NCI-H524 (cell line): ENCODE data around the gene MUC5AC.

Source experiments
- DNase-seq, 2 experiments: peaks; one replicate each; lab custom pipeline; 2025; lab: John Stamatoyannopoulos, UW

The MUC5AC gene

GRCh38 chr11:1196516-1197391 lies 39.0 kb downstream of the MUC5AC start:
- DNase-seq = no peak

- DNase-seq = no peak
Observed at GRCh38 chr11:1197431-1197885, 39.7 kb downstream of the MUC5AC start.

GRCh38 chr11:1197886-1198560 lies 40.3 kb downstream of the MUC5AC start:
- DNase-seq = no peak

GRCh38 chr11:1198561-1199240 lies 40.9 kb downstream of the MUC5AC start:
- no peak for DNase-seq

- no peak for DNase-seq
Observed at GRCh38 chr11:1199241-1199750, 41.5 kb downstream of the MUC5AC start.

GRCh38 chr11:1199751-1200610 lies 42.2 kb downstream of the MUC5AC start:
- peak in 1 of 2 experiments; percentile 41 for DNase-seq

- no peak for DNase-seq
Observed at GRCh38 chr11:1200611-1201191, 42.9 kb downstream of the MUC5AC start.

GRCh38 chr11:1201395-1202153 lies 43.8 kb downstream of the MUC5AC start:
- DNase-seq = no peak

GRCh38 chr11:1202154-1202775 lies 44.5 kb downstream of the MUC5AC start:
- no peak for DNase-seq

- DNase-seq = peak in 1 of 2 experiments; percentile 38
Observed at GRCh38 chr11:1202776-1203504, 45.2 kb downstream of the MUC5AC start.

GRCh38 chr11:1203505-1204271 lies 45.9 kb downstream of the MUC5AC start:
- no peak for DNase-seq

- no peak for DNase-seq
Observed at GRCh38 chr11:1204381-1205101, 46.8 kb downstream of the MUC5AC start.

GRCh38 chr11:1205121-1205986 lies 47.6 kb downstream of the MUC5AC start:
- DNase-seq = no peak

- no peak for DNase-seq
Observed at GRCh38 chr11:1205987-1206331, 48.2 kb downstream of the MUC5AC start.

GRCh38 chr11:1206391-1207271 lies 48.9 kb downstream of the MUC5AC start:
- DNase-seq = no peak
